ENCODE measurements around the gene VAMP5.
"Not testable (repeated sequence)": the region's sequence is repeated elsewhere in the genome, so short reads cannot be mapped to it uniquely, and the experiment has no call there.

The VAMP5 gene

GRCh38 chr2:85584354-85584856, at the start of gene VAMP5:
Gene VAMP5, plus strand, starts transcription at chr2:85584431. Its CDS starts 60 bp downstream, at chr2:85584491.
- no peak for DNase-seq

DNA sequence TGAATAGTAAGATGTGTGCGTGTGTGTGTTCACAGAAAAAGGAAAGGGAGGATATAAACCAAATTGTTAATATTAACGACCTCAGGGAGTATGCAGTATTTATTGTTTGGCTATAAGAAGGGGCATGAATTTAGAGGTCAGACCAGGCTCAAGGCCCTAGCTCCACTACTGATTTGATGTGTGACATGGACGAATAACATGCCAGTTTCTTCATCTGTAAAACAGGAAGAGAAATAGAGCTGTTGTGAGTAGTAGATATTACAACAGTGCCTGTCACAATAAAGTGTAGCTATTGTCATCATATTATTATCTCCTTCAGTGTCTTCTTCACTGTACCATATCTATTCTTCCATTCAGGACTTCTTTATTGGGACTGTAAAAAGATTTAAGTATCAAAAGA, 49.4 kb upstream of the VAMP5 start:
- DNase-seq: no peak

DNA sequence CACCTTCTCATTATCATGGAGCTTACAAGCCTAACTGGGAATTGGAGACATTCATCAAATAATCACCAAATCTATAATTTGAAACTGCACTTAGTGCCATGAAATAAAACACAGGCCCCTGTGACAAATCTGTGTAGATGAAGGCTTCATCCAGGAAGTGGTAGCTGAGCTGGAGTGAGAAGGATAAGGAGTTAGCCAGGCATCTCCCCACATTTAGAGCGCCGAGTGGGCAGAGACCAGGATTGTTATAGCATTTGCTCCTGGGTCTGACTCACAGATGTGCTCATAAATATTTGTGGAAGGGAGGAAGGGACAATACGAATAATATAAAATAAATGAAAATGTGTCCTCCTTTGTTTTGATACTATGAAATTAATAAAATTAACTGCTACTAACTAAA, 47.8 kb upstream of the VAMP5 start:
- DNase-seq: no peak

DNA sequence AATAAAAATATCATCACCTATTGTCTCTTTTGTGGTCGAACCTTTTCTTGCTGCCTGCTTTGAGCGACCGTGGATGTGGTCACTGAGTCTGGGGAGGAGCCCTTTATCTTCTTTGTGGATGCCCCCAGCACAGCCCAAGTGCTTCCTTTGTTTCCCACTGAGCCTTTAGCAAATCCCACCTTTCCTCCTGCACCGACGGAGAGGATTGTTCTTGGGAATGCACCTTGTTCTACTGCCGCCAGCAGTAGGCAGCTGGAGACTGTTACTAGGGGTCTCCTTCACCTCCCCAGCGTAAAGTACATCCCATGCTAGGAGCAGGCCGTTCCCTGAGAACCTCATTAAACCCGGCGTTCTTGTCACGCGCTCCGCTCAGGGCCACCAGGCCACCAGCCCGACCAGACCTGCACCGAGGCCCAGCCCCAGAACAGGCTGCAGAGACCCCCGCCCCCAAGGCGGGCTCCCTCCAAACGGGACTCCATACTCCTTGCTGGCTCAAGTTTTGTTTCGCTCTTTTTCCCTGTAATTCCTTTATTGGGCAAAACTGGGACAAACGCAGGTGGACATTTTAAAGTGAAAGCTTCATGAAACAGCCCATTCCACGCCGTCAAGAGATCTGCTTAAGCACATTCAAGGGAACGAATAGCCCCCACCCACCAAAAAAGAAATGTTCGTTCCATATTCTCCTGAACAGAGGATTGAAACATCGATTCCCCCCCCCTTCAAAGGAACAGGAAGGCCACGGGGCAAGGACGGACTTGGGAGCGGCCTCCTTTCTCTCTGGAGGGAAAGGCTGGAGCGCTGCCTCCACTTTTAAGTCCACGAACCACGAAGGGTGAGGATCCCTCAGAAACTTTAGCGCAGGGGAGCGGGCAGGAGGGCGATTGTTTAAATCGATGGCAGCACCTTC, 46.4 kb upstream of the VAMP5 start:
- no peak for DNase-seq

DNA sequence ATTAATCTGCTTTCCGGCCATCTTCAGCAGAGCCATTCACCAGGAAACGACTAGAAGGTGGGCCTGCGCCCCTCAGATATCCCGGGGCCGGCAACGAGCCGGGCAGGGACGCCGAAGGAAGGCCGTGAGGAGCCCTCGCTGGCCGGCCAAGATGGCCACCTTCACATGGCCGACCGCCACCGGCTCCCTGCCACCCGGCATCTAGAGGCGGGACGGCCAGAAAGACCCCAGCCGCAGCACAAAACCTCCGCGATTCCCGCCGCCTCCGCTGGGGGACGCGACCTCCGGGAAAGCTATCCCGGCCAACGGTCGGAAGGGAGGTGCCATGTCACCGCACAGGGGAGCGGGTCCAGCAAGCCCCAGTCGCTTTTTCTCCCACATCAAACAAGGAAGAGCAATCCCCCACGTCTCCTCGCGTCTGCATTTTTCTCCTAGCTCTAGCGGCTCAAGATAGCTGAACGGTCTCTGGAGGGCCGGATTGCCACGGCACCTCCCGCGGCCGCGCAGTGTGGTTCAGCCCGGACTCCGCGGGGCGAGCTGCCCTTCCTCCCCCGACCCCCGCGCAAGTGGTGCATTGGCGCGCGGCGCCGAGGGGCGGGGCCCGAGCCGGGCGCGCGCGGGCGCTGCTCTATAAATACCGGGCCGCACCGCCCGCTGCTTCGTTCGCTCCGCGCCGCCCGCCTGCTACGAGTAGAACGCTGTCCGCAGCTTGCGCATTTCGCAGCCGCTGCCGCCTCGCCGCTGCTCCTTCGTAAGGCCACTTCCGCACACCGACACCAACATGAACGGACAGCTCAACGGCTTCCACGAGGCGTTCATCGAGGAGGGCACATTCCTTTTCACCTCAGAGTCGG, 45.5 kb upstream of the VAMP5 start, which contains the start of gene MAT2A:
MAT2A (plus strand) TSS at position 662 of the 854 bp plus-strand sequence; CDS start at position 782, 120 bp downstream.
- DNase-seq: peak; percentile 87

DNA sequence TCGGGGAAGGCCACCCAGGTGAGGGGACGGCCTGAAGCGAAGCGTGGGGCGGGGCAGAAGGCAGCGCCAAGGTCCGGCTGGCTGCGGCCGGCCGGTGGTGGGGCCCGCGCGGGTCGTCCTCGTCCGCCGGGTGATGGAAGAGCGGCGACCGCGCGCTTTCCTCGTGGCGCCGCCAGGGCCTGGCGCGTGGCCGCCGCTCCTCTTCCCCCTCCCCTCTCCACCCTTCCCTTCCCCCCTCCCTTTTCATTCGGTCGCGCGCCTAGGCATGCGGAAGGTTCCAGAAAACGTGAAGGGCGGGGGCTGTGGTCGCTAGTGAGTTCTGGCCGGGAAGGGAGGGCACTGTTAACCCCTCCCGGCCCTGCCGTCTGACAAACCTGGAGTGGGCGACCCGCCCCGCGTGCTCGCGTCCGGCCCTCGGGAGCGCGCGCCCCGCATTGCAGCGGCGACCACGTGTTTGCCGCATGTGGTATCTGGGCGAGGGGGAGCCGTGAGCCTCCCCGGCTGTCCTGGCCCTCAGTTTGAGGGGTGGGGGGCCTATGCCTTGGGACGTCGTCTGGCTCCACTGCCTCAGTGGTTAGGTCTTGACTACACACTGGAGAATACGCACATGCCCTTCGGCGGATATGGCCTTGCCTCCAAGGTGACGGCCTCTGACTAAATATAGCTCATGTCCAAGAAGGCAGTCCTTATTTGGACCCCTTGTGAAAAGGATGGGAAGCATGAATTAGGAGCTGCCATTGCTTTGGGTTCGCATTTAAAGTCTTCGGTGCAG, 44.7 kb upstream of the VAMP5 start:
- DNase-seq: peak; percentile 79

- DNase-seq: no peak
Measured at GRCh38 chr2:85540133-85540648, 44.0 kb upstream of the VAMP5 start.

GRCh38 chr2:85541262-85541661, 43.0 kb upstream of the VAMP5 start:
- no peak for DNase-seq

GRCh38 chr2:85541753-85542457, 42.3 kb upstream of the VAMP5 start:
- DNase-seq: no peak

- DNase-seq: no peak
Measured at GRCh38 chr2:85542777-85543176, 41.5 kb upstream of the VAMP5 start.

GRCh38 chr2:85544254-85544691, 40.0 kb upstream of the VAMP5 start:
- not testable (repeated sequence) for DNase-seq

- not testable (repeated sequence) for DNase-seq
Measured at GRCh38 chr2:85544915-85545779, 39.1 kb upstream of the VAMP5 start.

GRCh38 chr2:85545780-85546240, 38.4 kb upstream of the VAMP5 start:
- no peak for DNase-seq

GRCh38 chr2:85547089-85547858, 37.0 kb upstream of the VAMP5 start:
- DNase-seq: no peak

DNA sequence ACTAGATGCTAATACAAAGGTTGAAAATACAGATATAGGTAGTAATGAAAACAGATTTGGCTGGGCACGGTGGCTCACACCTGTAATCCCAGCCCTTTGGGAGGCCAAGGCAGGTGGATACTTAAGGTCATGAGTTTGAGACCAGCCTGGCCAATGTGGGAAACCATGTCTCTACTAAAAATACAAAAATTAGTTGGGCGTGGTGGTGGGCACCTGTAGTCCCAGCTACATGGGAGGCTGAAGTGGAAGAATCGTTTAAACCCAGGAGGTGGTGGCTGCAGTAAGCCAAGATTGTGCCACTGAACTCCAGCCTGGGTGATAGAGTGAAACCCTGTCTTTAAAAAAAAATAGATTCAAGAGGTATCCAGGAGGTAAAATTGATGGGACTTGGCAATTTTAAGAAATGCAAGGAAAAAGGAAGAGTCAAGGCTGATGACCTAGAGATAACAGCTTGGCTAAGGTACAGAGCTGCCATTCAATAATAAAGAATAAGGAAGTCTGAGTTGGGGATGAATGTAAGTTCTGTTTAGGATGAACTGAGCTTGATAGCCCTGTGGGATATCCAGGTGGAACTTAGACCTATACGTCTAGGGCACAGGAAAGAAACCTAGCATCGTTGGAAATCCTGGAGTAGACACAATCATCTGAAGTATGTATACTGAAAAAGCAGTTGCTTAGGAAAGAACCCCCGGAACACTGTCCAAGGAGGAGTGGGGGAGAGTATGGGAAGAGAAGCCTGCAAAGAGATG, 36.2 kb upstream of the VAMP5 start:
- DNase-seq: no peak

- DNase-seq: no peak
Measured at GRCh38 chr2:85548608-85548900, 35.7 kb upstream of the VAMP5 start.

- DNase-seq: no peak
Measured at GRCh38 chr2:85549095-85549494, 35.1 kb upstream of the VAMP5 start.

DNA sequence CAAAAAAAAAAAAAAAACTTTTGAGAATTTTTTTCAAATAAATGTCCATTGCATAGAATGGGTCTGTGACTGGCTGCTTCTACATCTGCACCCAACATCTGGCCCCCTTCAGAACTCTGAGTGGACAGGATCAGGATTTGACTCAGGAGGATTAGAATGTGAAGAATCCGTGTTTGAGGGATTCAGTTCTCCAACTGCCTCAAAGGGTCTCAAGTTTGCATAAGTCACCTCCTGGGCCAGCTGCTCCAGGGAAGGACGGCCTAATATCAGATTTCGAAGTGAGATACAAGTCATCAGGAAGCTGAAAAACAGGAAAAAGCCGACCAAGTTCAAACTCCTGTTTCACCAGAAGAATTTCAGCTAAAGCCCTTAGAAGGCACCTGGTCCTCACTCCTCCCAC, 34.4 kb upstream of the VAMP5 start:
- no peak for DNase-seq

DNA sequence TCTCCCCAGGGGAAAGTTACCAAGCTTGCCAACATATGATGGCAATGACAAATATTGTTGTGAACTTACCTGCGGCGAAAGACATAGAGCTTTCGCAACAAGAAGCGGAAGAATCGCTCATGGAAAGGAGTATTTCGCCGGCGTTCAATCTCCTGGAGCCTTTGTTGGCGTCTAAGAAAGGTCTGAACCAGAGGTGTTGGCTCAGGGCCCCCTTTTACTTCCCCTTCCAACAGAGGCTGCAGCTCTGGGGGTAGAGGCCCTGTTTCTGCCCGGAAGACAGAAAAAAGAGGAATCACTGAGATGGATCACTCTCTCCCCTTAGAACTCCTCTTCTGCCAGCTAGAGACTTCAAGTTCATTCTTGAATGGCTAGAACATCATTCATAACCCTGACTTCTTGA, 33.7 kb upstream of the VAMP5 start:
- DNase-seq: no peak
